GM21825 (cell line): ENCODE data around the gene BST1.
"Not testable (repeated sequence)": the region's sequence is repeated elsewhere in the genome, so short reads cannot be mapped to it uniquely, and the experiment has no call there.

Experiments
- ATAC-seq: cut with Tn5 transposase; IDR thresholded peaks from one replicate; pipeline ENCODE4 v1.9.1; 2021; ENCODE audit warnings: mild to moderate bottlenecking, moderate library complexity; ENCODE audit not compliant: unreplicated experiment

BST1 gene

GRCh38 chr4:15742637-15743036, 39.8 kb downstream of the BST1 start:
- ATAC-seq: no peak

GRCh38 chr4:15744016-15744545, 41.2 kb downstream of the BST1 start:
- no peak for ATAC-seq

GRCh38 chr4:15746110-15746509, 43.2 kb downstream of the BST1 start:
- ATAC-seq: no peak

- no peak for ATAC-seq
Observed at GRCh38 chr4:15749001-15749400, 46.1 kb downstream of the BST1 start.

GRCh38 chr4:15751153-15751552, 48.3 kb downstream of the BST1 start:
- ATAC-seq: no peak

GRCh38 chr4:15753081-15753480, 50.2 kb downstream of the BST1 start:
- ATAC-seq: no peak

- no peak for ATAC-seq
Observed at GRCh38 chr4:15753786-15754185, 50.9 kb downstream of the BST1 start.

GRCh38 chr4:15754323-15754722, 51.5 kb downstream of the BST1 start:
- ATAC-seq: peak; percentile 31

- ATAC-seq: peak; percentile 13
Observed at GRCh38 chr4:15755321-15756155, 52.7 kb downstream of the BST1 start.

GRCh38 chr4:15756361-15756861, 53.5 kb downstream of the BST1 start:
- ATAC-seq: peak; percentile 83

- no peak for ATAC-seq
Observed at GRCh38 chr4:15757054-15757453, 54.2 kb downstream of the BST1 start.

- ATAC-seq: no peak
Observed at GRCh38 chr4:15758294-15758693, 55.4 kb downstream of the BST1 start.

- not testable (repeated sequence) for ATAC-seq
Observed at GRCh38 chr4:15762460-15762859, 59.6 kb downstream of the BST1 start.

GRCh38 chr4:15765391-15765790, 62.5 kb downstream of the BST1 start:
- ATAC-seq: no peak

- ATAC-seq: peak; percentile 68
Observed at GRCh38 chr4:15765910-15766697, 63.2 kb downstream of the BST1 start.

- ATAC-seq: no peak
Observed at GRCh38 chr4:15766821-15767220, 64.0 kb downstream of the BST1 start.

- no peak for ATAC-seq
Observed at GRCh38 chr4:15769202-15769601, 66.3 kb downstream of the BST1 start.

GRCh38 chr4:15771216-15772058, 68.6 kb downstream of the BST1 start:
- ATAC-seq: peak; percentile 78

- no peak for ATAC-seq
Observed at GRCh38 chr4:15774020-15774420, 71.2 kb downstream of the BST1 start.

GRCh38 chr4:15776871-15777648, 74.2 kb downstream of the BST1 start:
- no peak for ATAC-seq
